Measurements from ENCODE around the gene BCL2.

GRCh38 chr18:63350230-63350629, 30.7 kb upstream of the BCL2 start:
- TF ChIP-seq CTCF (IDR thresholded peaks at IDR 0.05 in 2 of 3, conservative IDR thresholded peaks at IDR 0.05 in 1 of 3; ENCODE audit: borderline replicate concordance in 1 of 3, insufficient read depth in 1 of 3, low read depth in 2 of 3, low read length in 2 of 3) (no peak), FOSL1 (IDR thresholded peaks at IDR 0.05; ENCODE audit: low read depth) (no peak), REST (IDR thresholded peaks at IDR 0.05; ENCODE audit: low read depth) (no peak), SIN3A (IDR thresholded peaks at IDR 0.05; ENCODE audit: low read depth) (no peak), EZH2phosphoT487 (IDR thresholded peaks at IDR 0.05; ENCODE audit: borderline replicate concordance) (no peak), POLR2AphosphoS5 (IDR thresholded peaks at IDR 0.05; ENCODE audit: low read depth, low read length) (no peak)
